Measurements from ENCODE around the gene TP53INP2. TPM values are rescaled to one million over a fixed set of nuclear protein-coding genes. Genes with fewer than 3 reads are reported as not detected.

TP53INP2 gene
- total and polyA plus RNA-seq, 2 of the 8 experiments (the other 6 are each of a cell fraction or from before 2014, with no cell fraction given), result 2.4 to 4.8 TPM

GRCh38 chr20:34701405-34702085, 2.6 kb upstream of the TP53INP2 start:
- Histone ChIP-seq H3K79me1 (ENCODE audit: low read depth, low read length) (no peaks in the 10 kb centered on the region), H3K4me3 (ENCODE audit: extremely low read depth in 1 of 4, insufficient read depth in 2 of 4, low read depth in 3 of 4, low read length in 4 of 4) (no peak overlapping the region), H2AK5ac (ENCODE audit: low read depth, low read length) (no peak overlapping the region), H3K9ac (replicated peaks in 1 of 4; ENCODE audit: extremely low read depth in 1 of 4, low read depth in 3 of 4, low read length in 3 of 4) (no peak overlapping the region), H2BK20ac (ENCODE audit: low read length) (no peak overlapping the region), H3K27ac (ENCODE audit: low read depth, low read length) (no peak overlapping the region), H3K9me3 (ENCODE audit: insufficient read depth in 2 of 2, low read depth in 1 of 2, low read length in 1 of 2) (no peaks in the 10 kb centered on the region), H3K4me2 (ENCODE audit: insufficient read depth in 1 of 2, low read depth in 2 of 2, low read length in 2 of 2) (no peak overlapping the region), H2BK5ac (ENCODE audit: low read depth, low read length) (no peak overlapping the region), H3K4ac (replicated peaks; ENCODE audit: insufficient read length, low read depth, low read length) (no peak overlapping the region), H3K14ac (ENCODE audit: insufficient read length) (no peak overlapping the region), H3K79me2 (ENCODE audit: control insufficient read depth in 1 of 2, insufficient read depth in 2 of 2, low read length in 2 of 2) (no peaks in the 10 kb centered on the region), H3K4me1 (replicated peaks in 1 of 4; ENCODE audit: control insufficient read depth in 3 of 4, insufficient read depth in 4 of 4, low read length in 3 of 4) (peaks cover 0 to 9% (median 5%) of the 10 kb centered on the region in 4 experiments; a peak in 4 of 7 replicates), H2BK120ac (replicated peaks; ENCODE audit: low read depth, low read length) (no peak overlapping the region), H4K8ac (ENCODE audit: extremely low read depth, insufficient read depth, low read length) (no peak overlapping the region), H3K56ac (replicated peaks; ENCODE audit: insufficient read length, low read depth, low read length) (no peak overlapping the region), H2AFZ (ENCODE audit: low read length) (no peak overlapping the region), H4K5ac (ENCODE audit: insufficient read length, low read depth, low read length) (no peak overlapping the region), H2BK12ac (ENCODE audit: low read depth, low read length) (no peak overlapping the region), H2BK15ac (ENCODE audit: low read length) (no peak overlapping the region), H3K27me3 (replicated peaks in 1 of 4; ENCODE audit: control insufficient read depth in 3 of 4, extremely low read depth in 1 of 4, insufficient read depth in 3 of 4, low read length in 3 of 4) (peaks cover 0 to 13% (median 12%) of the 10 kb centered on the region in 4 experiments; a peak in 6 of 7 replicates), H4K20me1 (replicated peaks in 1 of 2; ENCODE audit: control insufficient read depth in 1 of 2, insufficient read depth in 2 of 2, low read length in 2 of 2) (peaks cover 0 to 2% of the 10 kb centered on the region in 2 experiments), H4K91ac (replicated peaks; ENCODE audit: insufficient read length, low read length) (no peak overlapping the region), H3K36me3 (ENCODE audit: control insufficient read depth in 2 of 4, insufficient read depth in 4 of 4, low read length in 3 of 4) (no peaks in the 10 kb centered on the region), H3K23ac (ENCODE audit: insufficient read length) (no peak overlapping the region), H3K18ac (ENCODE audit: extremely low read depth, low read length) (no peak overlapping the region), H3K23me2 (ENCODE audit: low read depth, low read length) (peaks cover 3% of the 10 kb centered on the region; the same call in 1 of the 2 replicates)
- no peak for FAIRE-seq
- POLR2A ChIA-PET (ENCODE audit: partially characterized antibody), result interaction anchor here (0.6 kb wide), 1 partner anchor 10 kb away, joined by 4 read pairs; no protein-coding TSS in a partner anchor
- no peak for DNase-seq (ENCODE audit: low read depth in 1 of 2, low spot score in 2 of 2)
- CTCF ChIA-PET (ENCODE audit: partially characterized antibody), result interaction anchor here (0.6 to 1.0 kb wide), 3 partner anchors 10 to 180 kb away, joined by 3 read pairs; partner anchors contain the start of gene MAP1LC3A
- WGBS, 2 experiments (ENCODE audit: extremely low coverage in 1 of 2, insufficient coverage in 1 of 2, insufficient read length in 1 of 2, insufficient replicate concordance in 2 of 2, low coverage in 1 of 2, low lambda C conversion rate in 2 of 2, missing lambda C conversion rate in 1 of 2), result 81% methylated on average over 6 of the region's 6 CpGs; no CpG with 5 or more reads in 1 of the 2 experiments
- TF ChIP-seq CHD1 (IDR thresholded peaks at IDR 0.05; ENCODE audit: low read depth, low read length) (no peak), ZNF274 (IDR thresholded peaks at IDR 0.05; ENCODE audit: borderline replicate concordance, extremely low read depth, low read length) (no peak), EP300 (IDR thresholded peaks at IDR 0.05; ENCODE audit: borderline replicate concordance in 1 of 2, low read depth in 2 of 2, low read length in 2 of 2) (no peak), SIRT6 (IDR thresholded peaks at IDR 0.05; ENCODE audit: low read length) (no peak)
